ENCODE data around the gene NBAS. TPM values are rescaled to one million over a fixed set of nuclear protein-coding genes. Genes with fewer than 3 reads are reported as not detected.

Gene NBAS
- total and polyA plus RNA-seq, 2 donors (not counting 3 experiments of a cell fraction or from before 2014, with no cell fraction given), result 29.4 to 43.0 TPM

GRCh38 chr2:15152382-15152781, 408.8 kb downstream of the NBAS start:
- POLR2A ChIA-PET, result no interaction called here

More at GRCh38 chr2:15152382-15152781, 408.8 kb downstream of the NBAS start:
- no peaks in the 10 kb centered on the region for H3K4me1 ChIP-seq (ENCODE audit: control insufficient read depth, extremely low read depth, insufficient read depth, low read length)
- no peak overlapping the region for H3K27ac ChIP-seq (ENCODE audit: insufficient read depth, low read depth, low read length)
- no peaks in the 10 kb centered on the region for H3K9me3 ChIP-seq (replicated peaks; ENCODE audit: control insufficient read depth, insufficient read depth, low read length)
- no peak overlapping the region for H2AFZ ChIP-seq (ENCODE audit: low read depth, low read length)
- no peak for FAIRE-seq
- CTCF ChIA-PET, result interaction anchor here (1.6 kb wide), 1 partner anchor 9 kb away, joined by 3 read pairs; no protein-coding TSS in a partner anchor
- H3K27me3 ChIP-seq (ENCODE audit: control insufficient read depth in 2 of 2, insufficient read depth in 2 of 2, low read length in 2 of 2), result no peaks in the 10 kb centered on the region
- H3K4me2 ChIP-seq (ENCODE audit: insufficient read depth, low read length), result no peak overlapping the region
- H3K4me3 ChIP-seq (replicated peaks in 1 of 3; ENCODE audit: insufficient read depth in 1 of 3, low read depth in 1 of 3, low read length in 3 of 3), result no peak overlapping the region
- H3K9ac ChIP-seq (replicated peaks; ENCODE audit: extremely low read depth, insufficient read depth, low read length), result no peak overlapping the region
- no TSS peak for BruUV-seq (replicated peaks)
- H4K20me1 ChIP-seq (replicated peaks; ENCODE audit: control insufficient read depth, extremely low read depth, insufficient read depth, low read length), result no peaks in the 10 kb centered on the region
- H3K36me3 ChIP-seq (ENCODE audit: control insufficient read depth in 2 of 2, extremely low read depth in 1 of 2, insufficient read depth in 2 of 2, low read length in 2 of 2), result no peaks in the 10 kb centered on the region
- no peaks in the 10 kb centered on the region for H3K79me2 ChIP-seq (ENCODE audit: control insufficient read depth, insufficient read depth, low read length)
- dilution Hi-C loops (cut with MboI; ENCODE audit: extremely low pct_ligation_motif_present, low sequenced_read_pairs) (no loop called here), intact Hi-C loops (cut with micrococcal nuclease) (no loop called here)
- no peak for TF ChIP-seq GATA2 (IDR thresholded peaks at IDR 0.05; ENCODE audit: insufficient read depth, insufficient read length, low read depth, low read length)
- no peak for TF ChIP-seq MAX (IDR thresholded peaks at IDR 0.05; ENCODE audit: insufficient read depth, insufficient read length)
- no peak for TF ChIP-seq JUN (IDR thresholded peaks at IDR 0.05; ENCODE audit: borderline replicate concordance, insufficient read depth, insufficient read length, low read depth)
- TF ChIP-seq MYC (IDR thresholded peaks at IDR 0.05; ENCODE audit: low read depth, low read length), result no peak
- TF ChIP-seq POLR2AphosphoS5 (IDR thresholded peaks at IDR 0.05; ENCODE audit: insufficient read depth, low read depth, low read length), result no peak
- no peak for TF ChIP-seq CTCF (IDR thresholded peaks at IDR 0.05; ENCODE audit: extremely low read depth in 1 of 2, insufficient read depth in 1 of 2, low read depth in 1 of 2, low read length in 2 of 2)
- TF ChIP-seq POLR2A (IDR thresholded peaks at IDR 0.05; ENCODE audit: low read depth, low read length), result no peak
- no peak for TF ChIP-seq EZH2 (IDR thresholded peaks at IDR 0.05; ENCODE audit: borderline replicate concordance, low read depth, low read length, severe bottlenecking)
- no peak for TF ChIP-seq FOS (IDR thresholded peaks at IDR 0.05; ENCODE audit: borderline replicate concordance, insufficient read depth, low read length)
- no peak for DNase-seq (ENCODE audit: low read depth, low spot score)
- H3K9me1 ChIP-seq (replicated peaks; ENCODE audit: control insufficient read depth, extremely low read depth, insufficient read depth, low read length), result no peaks in the 10 kb centered on the region

Data from endothelial cell of umbilical vein (primary cell).